ENCODE data around the gene SOX6. TPM values are rescaled to one million over a fixed set of nuclear protein-coding genes. Genes with fewer than 3 reads are reported as not detected.

SOX6 gene
- polyA plus RNA-seq, 1 donor (not counting 4 experiments of a cell fraction or from before 2014, with no cell fraction given): 6.0 TPM

- no peak for DNase-seq (ENCODE audit: low read depth, low spot score)
- Histone ChIP-seq H3K27me3 (ENCODE audit: control insufficient read depth, extremely low read depth, insufficient read depth, low read length) (no peaks in the 10 kb centered on the region), H3K4me2 (ENCODE audit: control insufficient read depth, extremely low read depth, insufficient read depth, low read depth, low read length) (no peak overlapping the region), H3K79me2 (ENCODE audit: control insufficient read depth, insufficient read depth, low read length) (no peaks in the 10 kb centered on the region), H3K27ac (ENCODE audit: control insufficient read depth, insufficient read depth, low read length) (no peak overlapping the region), H4K20me1 (ENCODE audit: control insufficient read depth, extremely low read depth, insufficient read depth, low read length) (no peaks in the 10 kb centered on the region), H2AFZ (ENCODE audit: control insufficient read depth, low read length) (no peak overlapping the region), H3K4me3 (ENCODE audit: control insufficient read depth in 2 of 3, extremely low read depth in 1 of 3, insufficient read depth in 2 of 3, low read depth in 1 of 3, low read length in 3 of 3) (no peak overlapping the region), H3K9me3 (ENCODE audit: control insufficient read depth, low read depth, low read length) (no peaks in the 10 kb centered on the region), H3K36me3 (ENCODE audit: control insufficient read depth in 2 of 2, extremely low read depth in 1 of 2, insufficient read depth in 2 of 2, low read length in 2 of 2) (no peaks in the 10 kb centered on the region), H3K4me1 (ENCODE audit: control insufficient read depth, extremely low read depth, insufficient read depth, low read length) (peaks cover 11% of the 10 kb centered on the region), H3K9ac (ENCODE audit: control insufficient read depth, extremely low read depth, insufficient read depth, low read length) (no peak overlapping the region), H3K9me1 (ENCODE audit: control insufficient read depth, extremely low read depth, insufficient read depth, low read length) (no peaks in the 10 kb centered on the region)
- TF ChIP-seq EZH2 (IDR thresholded peaks at IDR 0.05; ENCODE audit: low read length) (no peak), CTCF (optimal IDR thresholded peaks at IDR 0.05 in 1 of 3, IDR thresholded peaks at IDR 0.05 in 1 of 3, conservative IDR thresholded peaks at IDR 0.05 in 1 of 3; ENCODE audit: extremely low read depth in 1 of 3, insufficient read depth in 2 of 3, low read length in 3 of 3) (no peak)
- no peak for FAIRE-seq
- dilution Hi-C loops (cut with MboI; ENCODE audit: extremely low pct_ligation_motif_present, low sequenced_read_pairs): no loop called here
Measured at GRCh38 chr11:16301462-16301861, 54.9 kb downstream of the SOX6 start.

DNA sequence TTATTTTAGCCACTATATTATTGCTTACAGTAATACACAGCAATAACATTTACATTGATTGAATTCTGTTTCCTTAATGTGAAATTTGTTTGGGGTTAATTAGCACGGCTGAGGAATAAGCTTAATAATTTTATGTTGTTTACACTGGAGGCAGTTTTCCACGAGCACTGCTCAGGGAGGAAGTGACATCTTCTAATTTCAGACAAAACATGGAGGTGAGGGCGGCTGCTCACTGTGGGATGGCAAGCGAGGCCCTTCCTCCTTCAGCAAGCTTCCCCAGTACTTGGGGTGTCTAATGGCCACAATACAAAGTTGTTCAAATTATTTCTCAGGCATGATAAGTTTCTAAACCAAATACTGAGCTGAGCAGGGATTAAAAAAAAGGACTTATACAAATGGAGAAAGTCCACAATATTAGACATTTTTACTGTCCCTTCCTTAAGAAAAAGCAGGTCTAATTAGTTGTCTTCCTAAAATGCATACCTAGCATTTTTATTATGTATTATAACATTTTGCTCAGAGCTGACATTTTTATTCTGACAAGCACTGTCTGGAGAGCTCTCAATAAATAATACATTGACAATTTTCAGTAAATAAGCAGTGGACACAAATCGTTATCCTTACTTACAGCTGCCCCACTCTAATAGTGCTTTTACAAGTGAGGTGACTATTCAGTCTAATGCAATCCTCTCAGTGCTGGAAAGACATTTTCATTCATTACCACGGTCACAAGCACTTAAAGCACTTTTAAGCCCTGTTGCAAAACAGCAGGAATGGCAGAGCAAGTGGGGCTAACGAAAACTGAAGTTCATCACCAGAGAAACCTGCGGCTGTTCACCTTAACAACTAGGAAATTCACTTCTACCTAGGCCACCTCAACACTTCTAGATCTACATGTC is 56.2 kb downstream of the SOX6 start:
- FAIRE-seq: no peak
- no peak for DNase-seq (ENCODE audit: low read depth, low spot score)
- dilution Hi-C loops (cut with MboI; ENCODE audit: extremely low pct_ligation_motif_present, low sequenced_read_pairs): no loop called here

More for the DNA sequence above, 56.2 kb downstream of the SOX6 start:
- Histone ChIP-seq H3K27me3 (ENCODE audit: control insufficient read depth, extremely low read depth, insufficient read depth, low read length) (no peaks in the 10 kb centered on the region), H4K20me1 (ENCODE audit: control insufficient read depth, extremely low read depth, insufficient read depth, low read length) (no peaks in the 10 kb centered on the region), H3K9me3 (ENCODE audit: control insufficient read depth, low read depth, low read length) (no peaks in the 10 kb centered on the region), H3K79me2 (ENCODE audit: control insufficient read depth, insufficient read depth, low read length) (no peaks in the 10 kb centered on the region), H3K9me1 (ENCODE audit: control insufficient read depth, extremely low read depth, insufficient read depth, low read length) (no peaks in the 10 kb centered on the region), H3K36me3 (ENCODE audit: control insufficient read depth in 2 of 2, extremely low read depth in 1 of 2, insufficient read depth in 2 of 2, low read length in 2 of 2) (no peaks in the 10 kb centered on the region), H3K4me3 (ENCODE audit: control insufficient read depth in 2 of 3, extremely low read depth in 1 of 3, insufficient read depth in 2 of 3, low read depth in 1 of 3, low read length in 3 of 3) (no peak overlapping the region), H3K9ac (ENCODE audit: control insufficient read depth, extremely low read depth, insufficient read depth, low read length) (no peak overlapping the region), H3K4me1 (ENCODE audit: control insufficient read depth, extremely low read depth, insufficient read depth, low read length) (peaks cover 4% of the 10 kb centered on the region), H2AFZ (ENCODE audit: control insufficient read depth, low read length) (no peak overlapping the region), H3K27ac (ENCODE audit: control insufficient read depth, insufficient read depth, low read length) (no peak overlapping the region), H3K4me2 (ENCODE audit: control insufficient read depth, extremely low read depth, insufficient read depth, low read depth, low read length) (no peak overlapping the region)
- TF ChIP-seq EZH2 (IDR thresholded peaks at IDR 0.05; ENCODE audit: low read length) (no peak), CTCF (optimal IDR thresholded peaks at IDR 0.05 in 1 of 3, IDR thresholded peaks at IDR 0.05 in 1 of 3, conservative IDR thresholded peaks at IDR 0.05 in 1 of 3; ENCODE audit: extremely low read depth in 1 of 3, insufficient read depth in 2 of 3, low read length in 3 of 3) (no peak)

All from keratinocyte (primary cell).